ENCODE data around the gene LCE2C. TPM values are rescaled to one million over a fixed set of nuclear protein-coding genes. Genes with fewer than 3 reads are reported as not detected.
"Not testable (repeated sequence)": the region's sequence is repeated elsewhere in the genome, so short reads cannot be mapped to it uniquely, and the experiment has no call there.

Gene LCE2C
- polyA plus RNA-seq (2012; ENCODE audit: insufficient read depth, insufficient read length) = not detected

GRCh38 chr1:152674983-152675382, at the start of gene LCE2C:
Gene LCE2C, plus strand, starts transcription at chr1:152675279. Its CDS starts 737 bp downstream, at chr1:152676016.
- H3K4me3 ChIP-seq (ENCODE audit: low read length); DNase-seq (ENCODE audit: low read depth, low spot score): not testable (repeated sequence)

- H3K4me3 ChIP-seq (ENCODE audit: low read length) = no peak overlapping the region
- DNase-seq (ENCODE audit: low read depth, low spot score) = no peak
These were observed 48.3 kb upstream of the LCE2C start for GRCh38 chr1:152626744-152627143.

- no peak overlapping the region for H3K4me3 ChIP-seq (ENCODE audit: low read length)
- no peak for DNase-seq (ENCODE audit: low read depth, low spot score)
These were observed 44.5 kb upstream of the LCE2C start for GRCh38 chr1:152630596-152630995.

GRCh38 chr1:152640351-152640750, 34.7 kb upstream of the LCE2C start:
- DNase-seq (ENCODE audit: low read depth, low spot score) = no peak
- no peak overlapping the region for H3K4me3 ChIP-seq (ENCODE audit: low read length)

GRCh38 chr1:152643945-152644344, 31.1 kb upstream of the LCE2C start:
- DNase-seq (ENCODE audit: low read depth, low spot score) = no peak
- H3K4me3 ChIP-seq (ENCODE audit: low read length) = no peak overlapping the region

GRCh38 chr1:152645146-152645545, 29.9 kb upstream of the LCE2C start:
- H3K4me3 ChIP-seq (ENCODE audit: low read length) = no peak overlapping the region
- DNase-seq (ENCODE audit: low read depth, low spot score) = no peak

- no peak for DNase-seq (ENCODE audit: low read depth, low spot score)
These were observed 28.4 kb upstream of the LCE2C start for GRCh38 chr1:152646656-152647055.

GRCh38 chr1:152654110-152654509, 21.0 kb upstream of the LCE2C start:
- no peak overlapping the region for H3K4me3 ChIP-seq (ENCODE audit: low read length)
- peak; percentile 52 for DNase-seq (ENCODE audit: low read depth, low spot score)

More at GRCh38 chr1:152646656-152647055, 28.4 kb upstream of the LCE2C start:
- no peak overlapping the region for H3K4me3 ChIP-seq (ENCODE audit: low read length)

GRCh38 chr1:152656459-152656858, 18.6 kb upstream of the LCE2C start:
- no peak for DNase-seq (ENCODE audit: low read depth, low spot score)
- H3K4me3 ChIP-seq (ENCODE audit: low read length) = no peak overlapping the region

GRCh38 chr1:152657677-152658076, 17.4 kb upstream of the LCE2C start:
- no peak overlapping the region for H3K4me3 ChIP-seq (ENCODE audit: low read length)
- no peak for DNase-seq (ENCODE audit: low read depth, low spot score)

GRCh38 chr1:152658649-152659048, 16.4 kb upstream of the LCE2C start:
- no peak for DNase-seq (ENCODE audit: low read depth, low spot score)
- H3K4me3 ChIP-seq (ENCODE audit: low read length) = no peak overlapping the region

- no peak for DNase-seq (ENCODE audit: low read depth, low spot score)
- H3K4me3 ChIP-seq (ENCODE audit: low read length) = no peak within 1 kb of the TSS
These were observed 12.0 kb upstream of the LCE2C start, which contains the start of gene LCE2D for GRCh38 chr1:152663098-152663497. Gene LCE2D, plus strand, starts transcription at chr1:152663380. Its CDS starts 726 bp downstream, at chr1:152664106.

- not testable (repeated sequence) for DNase-seq (ENCODE audit: low read depth, low spot score); H3K4me3 ChIP-seq (ENCODE audit: low read length)
These were observed 8.9 kb upstream of the LCE2C start for GRCh38 chr1:152666171-152666570.

GRCh38 chr1:152667648-152668047, 7.4 kb upstream of the LCE2C start:
- no peak overlapping the region for H3K4me3 ChIP-seq (ENCODE audit: low read length)
- no peak for DNase-seq (ENCODE audit: low read depth, low spot score)

- no peak for DNase-seq (ENCODE audit: low read depth, low spot score)
These were observed 2.1 kb upstream of the LCE2C start for GRCh38 chr1:152673016-152673415.

GRCh38 chr1:152679459-152679858, 4.4 kb downstream of the LCE2C start:
- H3K4me3 ChIP-seq (ENCODE audit: low read length) = no peak overlapping the region
- DNase-seq (ENCODE audit: low read depth, low spot score) = no peak

More at GRCh38 chr1:152673016-152673415, 2.1 kb upstream of the LCE2C start:
- H3K4me3 ChIP-seq (ENCODE audit: low read length) = no peak overlapping the region

GRCh38 chr1:152681616-152682015, 6.5 kb downstream of the LCE2C start:
- no peak overlapping the region for H3K4me3 ChIP-seq (ENCODE audit: low read length)
- DNase-seq (ENCODE audit: low read depth, low spot score) = no peak

- H3K4me3 ChIP-seq (ENCODE audit: low read length) = no peak overlapping the region
- DNase-seq (ENCODE audit: low read depth, low spot score) = no peak
These were observed 8.8 kb downstream of the LCE2C start for GRCh38 chr1:152683846-152684245.

- not testable (repeated sequence) for DNase-seq (ENCODE audit: low read depth, low spot score); H3K4me3 ChIP-seq (ENCODE audit: low read length)
These were observed 10.7 kb downstream of the LCE2C start, which contains the start of gene LCE2B for GRCh38 chr1:152685823-152686222. Gene LCE2B, plus strand, starts transcription at chr1:152686123. Its CDS starts 721 bp downstream, at chr1:152686844.

- no peak for DNase-seq (ENCODE audit: low read depth, low spot score)
These were observed 22.9 kb downstream of the LCE2C start, which contains the start of gene LCE2A for GRCh38 chr1:152697701-152698600. Gene LCE2A, plus strand, starts transcription at chr1:152698345. Its CDS starts 557 bp downstream, at chr1:152698902.

More at GRCh38 chr1:152697701-152698600, 22.9 kb downstream of the LCE2C start, which contains the start of gene LCE2A:
- H3K4me3 ChIP-seq (ENCODE audit: low read length) = no peak within 1 kb of the TSS
